H1 (cell line): ENCODE data around the gene RGS6. TPM values are rescaled to one million over a fixed set of nuclear protein-coding genes. Genes with fewer than 3 reads are reported as not detected.

ENCODE experiments used
- ASH2L ChIP-seq: fragments of 200-600, 300-600 bp; sonication (generic); IDR thresholded peaks from one replicate; pipeline ENCODE4 v1.7.1; 2017; ENCODE audit warnings: low read length
- CHD1 ChIP-seq: IDR thresholded peaks from 2 replicates; pipeline ENCODE4 v1.6.1; 2012; ENCODE audit warnings: low read depth, low read length, improper control_type of control experiment
- CTCF ChIP-seq, 3 experiments: IDR thresholded peaks; 1 replicate in 2 of 3; 2 replicates in 1 of 3; pipeline versions ENCODE4 v1.5.1 to v1.6.1; 2011; ENCODE audit warnings: low read length in 3 of 3, mild to moderate bottlenecking in 3 of 3, inconsistent platforms in 2 of 3, low read depth in 1 of 3, moderate library complexity in 1 of 3; ENCODE audit not compliant: insufficient read depth in 1 of 3; ENCODE audit errors: control extremely low read depth in 1 of 3
- JUN ChIP-seq: IDR thresholded peaks from 2 replicates; pipeline ENCODE4 v1.6.1; 2011; ENCODE audit warnings: low read depth, mild to moderate bottlenecking, improper control_type of control experiment, low read length
- RXRA ChIP-seq: IDR thresholded peaks from 2 replicates; pipeline ENCODE4 v1.6.1; 2011; ENCODE audit warnings: low read depth, mild to moderate bottlenecking, low read length, moderate library complexity; ENCODE audit not compliant: insufficient read depth
- polyA plus RNA-seq, 7 experiments: library from polyadenylated mRNA; depleted of rRNA in 3 of 7; stranded (reverse) in 5 of 7; unstranded in 2 of 7; fragments of >200 nt in 5 of 7; fragments of 200-250 nt in 2 of 7; gene quantifications; 1 replicate in 5 of 7; 2 replicates in 1 of 7; 4 replicates in 1 of 7; pipeline versions ENCODE4 v1.2.1 to v1.2.3, GENCODE V29; 2011 to 2013; ENCODE audit warnings: missing spikeins in 2 of 7, mixed read lengths in 2 of 7
- total RNA-seq: library from RNA; stranded (reverse); fragmentation: NEBNext Ultra II Directional; extraction: Animal tissue kit (Norgen Biotek cat#: 25700); gene quantifications from 2 replicates; pipeline ENCODE4 v1.2.1, GENCODE V29; 2021
- TF ChIP-seq, protein P1 (sequence below): fragments of 300-600 bp; sonication (generic); IDR thresholded peaks from 2 replicates; pipeline ENCODE4 v1.7.1; 2012; ENCODE audit warnings: low read length, moderate library complexity, mild to moderate bottlenecking, inconsistent platforms; ENCODE audit not compliant: insufficient replicate concordance

The RGS6 gene
- total and polyA plus RNA-seq, 2 of the 8 experiments (the other 6 are each of a cell fraction or from before 2014, with no cell fraction given): 0.26 to 1.1 TPM

- TF ChIP-seq ASH2L (no peak), RXRA (no peak), CHD1 (no peak), JUN (no peak), CTCF (IDR thresholded peaks at IDR 0.05; ENCODE audit: control extremely low read depth in 1 of 3, insufficient read depth in 1 of 3, low read depth in 1 of 3, low read length in 3 of 3) (no peak)
- TF ChIP-seq, protein P1, sequence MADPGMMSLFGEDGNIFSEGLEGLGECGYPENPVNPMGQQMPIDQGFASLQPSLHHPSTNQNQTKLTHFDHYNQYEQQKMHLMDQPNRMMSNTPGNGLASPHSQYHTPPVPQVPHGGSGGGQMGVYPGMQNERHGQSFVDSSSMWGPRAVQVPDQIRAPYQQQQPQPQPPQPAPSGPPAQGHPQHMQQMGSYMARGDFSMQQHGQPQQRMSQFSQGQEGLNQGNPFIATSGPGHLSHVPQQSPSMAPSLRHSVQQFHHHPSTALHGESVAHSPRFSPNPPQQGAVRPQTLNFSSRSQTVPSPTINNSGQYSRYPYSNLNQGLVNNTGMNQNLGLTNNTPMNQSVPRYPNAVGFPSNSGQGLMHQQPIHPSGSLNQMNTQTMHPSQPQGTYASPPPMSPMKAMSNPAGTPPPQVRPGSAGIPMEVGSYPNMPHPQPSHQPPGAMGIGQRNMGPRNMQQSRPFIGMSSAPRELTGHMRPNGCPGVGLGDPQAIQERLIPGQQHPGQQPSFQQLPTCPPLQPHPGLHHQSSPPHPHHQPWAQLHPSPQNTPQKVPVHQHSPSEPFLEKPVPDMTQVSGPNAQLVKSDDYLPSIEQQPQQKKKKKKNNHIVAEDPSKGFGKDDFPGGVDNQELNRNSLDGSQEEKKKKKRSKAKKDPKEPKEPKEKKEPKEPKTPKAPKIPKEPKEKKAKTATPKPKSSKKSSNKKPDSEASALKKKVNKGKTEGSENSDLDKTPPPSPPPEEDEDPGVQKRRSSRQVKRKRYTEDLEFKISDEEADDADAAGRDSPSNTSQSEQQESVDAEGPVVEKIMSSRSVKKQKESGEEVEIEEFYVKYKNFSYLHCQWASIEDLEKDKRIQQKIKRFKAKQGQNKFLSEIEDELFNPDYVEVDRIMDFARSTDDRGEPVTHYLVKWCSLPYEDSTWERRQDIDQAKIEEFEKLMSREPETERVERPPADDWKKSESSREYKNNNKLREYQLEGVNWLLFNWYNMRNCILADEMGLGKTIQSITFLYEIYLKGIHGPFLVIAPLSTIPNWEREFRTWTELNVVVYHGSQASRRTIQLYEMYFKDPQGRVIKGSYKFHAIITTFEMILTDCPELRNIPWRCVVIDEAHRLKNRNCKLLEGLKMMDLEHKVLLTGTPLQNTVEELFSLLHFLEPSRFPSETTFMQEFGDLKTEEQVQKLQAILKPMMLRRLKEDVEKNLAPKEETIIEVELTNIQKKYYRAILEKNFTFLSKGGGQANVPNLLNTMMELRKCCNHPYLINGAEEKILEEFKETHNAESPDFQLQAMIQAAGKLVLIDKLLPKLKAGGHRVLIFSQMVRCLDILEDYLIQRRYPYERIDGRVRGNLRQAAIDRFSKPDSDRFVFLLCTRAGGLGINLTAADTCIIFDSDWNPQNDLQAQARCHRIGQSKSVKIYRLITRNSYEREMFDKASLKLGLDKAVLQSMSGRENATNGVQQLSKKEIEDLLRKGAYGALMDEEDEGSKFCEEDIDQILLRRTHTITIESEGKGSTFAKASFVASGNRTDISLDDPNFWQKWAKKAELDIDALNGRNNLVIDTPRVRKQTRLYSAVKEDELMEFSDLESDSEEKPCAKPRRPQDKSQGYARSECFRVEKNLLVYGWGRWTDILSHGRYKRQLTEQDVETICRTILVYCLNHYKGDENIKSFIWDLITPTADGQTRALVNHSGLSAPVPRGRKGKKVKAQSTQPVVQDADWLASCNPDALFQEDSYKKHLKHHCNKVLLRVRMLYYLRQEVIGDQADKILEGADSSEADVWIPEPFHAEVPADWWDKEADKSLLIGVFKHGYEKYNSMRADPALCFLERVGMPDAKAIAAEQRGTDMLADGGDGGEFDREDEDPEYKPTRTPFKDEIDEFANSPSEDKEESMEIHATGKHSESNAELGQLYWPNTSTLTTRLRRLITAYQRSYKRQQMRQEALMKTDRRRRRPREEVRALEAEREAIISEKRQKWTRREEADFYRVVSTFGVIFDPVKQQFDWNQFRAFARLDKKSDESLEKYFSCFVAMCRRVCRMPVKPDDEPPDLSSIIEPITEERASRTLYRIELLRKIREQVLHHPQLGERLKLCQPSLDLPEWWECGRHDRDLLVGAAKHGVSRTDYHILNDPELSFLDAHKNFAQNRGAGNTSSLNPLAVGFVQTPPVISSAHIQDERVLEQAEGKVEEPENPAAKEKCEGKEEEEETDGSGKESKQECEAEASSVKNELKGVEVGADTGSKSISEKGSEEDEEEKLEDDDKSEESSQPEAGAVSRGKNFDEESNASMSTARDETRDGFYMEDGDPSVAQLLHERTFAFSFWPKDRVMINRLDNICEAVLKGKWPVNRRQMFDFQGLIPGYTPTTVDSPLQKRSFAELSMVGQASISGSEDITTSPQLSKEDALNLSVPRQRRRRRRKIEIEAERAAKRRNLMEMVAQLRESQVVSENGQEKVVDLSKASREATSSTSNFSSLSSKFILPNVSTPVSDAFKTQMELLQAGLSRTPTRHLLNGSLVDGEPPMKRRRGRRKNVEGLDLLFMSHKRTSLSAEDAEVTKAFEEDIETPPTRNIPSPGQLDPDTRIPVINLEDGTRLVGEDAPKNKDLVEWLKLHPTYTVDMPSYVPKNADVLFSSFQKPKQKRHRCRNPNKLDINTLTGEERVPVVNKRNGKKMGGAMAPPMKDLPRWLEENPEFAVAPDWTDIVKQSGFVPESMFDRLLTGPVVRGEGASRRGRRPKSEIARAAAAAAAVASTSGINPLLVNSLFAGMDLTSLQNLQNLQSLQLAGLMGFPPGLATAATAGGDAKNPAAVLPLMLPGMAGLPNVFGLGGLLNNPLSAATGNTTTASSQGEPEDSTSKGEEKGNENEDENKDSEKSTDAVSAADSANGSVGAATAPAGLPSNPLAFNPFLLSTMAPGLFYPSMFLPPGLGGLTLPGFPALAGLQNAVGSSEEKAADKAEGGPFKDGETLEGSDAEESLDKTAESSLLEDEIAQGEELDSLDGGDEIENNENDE: no peak
These were observed 24.8 kb downstream of the RGS6 start (continued) for GRCh38 chr14:71956920-71957563.
